H1 (cell line): ENCODE data around the gene METAP1D. TPM values are rescaled to one million over a fixed set of nuclear protein-coding genes. Genes with fewer than 3 reads are reported as not detected.

Experiments used
- CTCF ChIA-PET: fragments of 300-600 bp; sonication (Branson Sonifier 250); formaldehyde crosslinking; loops from one replicate; lab custom pipeline; 2021; ENCODE audit not compliant: partially characterized antibody; lab: Charles Lee
- POLR2A ChIA-PET: fragments of 300-600 bp; sonication (Branson Sonifier 250); formaldehyde crosslinking; loops from one replicate; lab custom pipeline; 2021; ENCODE audit warnings: inconsistent platforms; ENCODE audit not compliant: partially characterized antibody; lab: Charles Lee
- DNase-seq, 2 experiments: peaks; one replicate each; pipeline versions ENCODE4 v3.0.0 to v3.0.0-alpha.2; 2010 to 2022; ENCODE audit warnings: low spot score in 2 of 2, low read depth in 1 of 2, mixed read lengths in 1 of 2
- FAIRE-seq: peaks from 2 replicates; lab custom pipeline; 2011; peaks lifted over from hg19 to GRCh38; lab: Jason Lieb, UNC
- H2AFZ ChIP-seq: 2 replicates; pipeline ENCODE4 v1.8.1; 2012; ENCODE audit warnings: low read length, inconsistent platforms
- H2AK5ac ChIP-seq: 2 replicates; pipeline ENCODE4 v1.6.1; 2013; ENCODE audit warnings: low read depth, low read length
- H2BK120ac ChIP-seq: replicated peaks from 2 replicates; pipeline ENCODE3; 2013; ENCODE audit warnings: low read depth, low read length, inconsistent platforms
- H2BK12ac ChIP-seq: 2 replicates; pipeline ENCODE4 v1.6.1; 2013; ENCODE audit warnings: low read depth, low read length
- H2BK15ac ChIP-seq: 2 replicates; pipeline ENCODE4 v1.6.1; 2013; ENCODE audit warnings: low read length
- H2BK20ac ChIP-seq: 2 replicates; pipeline ENCODE4 v1.6.1; 2013; ENCODE audit warnings: low read length
- H2BK5ac ChIP-seq: 2 replicates; pipeline ENCODE4 v1.6.1; 2013; ENCODE audit warnings: low read depth, low read length
- H3K14ac ChIP-seq: 2 replicates; pipeline ENCODE4 v1.6.1; 2013; ENCODE audit warnings: inconsistent platforms; ENCODE audit not compliant: insufficient read length
- H3K18ac ChIP-seq: 2 replicates; pipeline ENCODE4 v1.6.1; 2013; ENCODE audit warnings: low read length; ENCODE audit errors: extremely low read depth
- H3K23ac ChIP-seq: 2 replicates; pipeline ENCODE4 v1.6.1; 2013; ENCODE audit warnings: inconsistent platforms; ENCODE audit not compliant: insufficient read length
- H3K23me2 ChIP-seq: 2 replicates; pipeline ENCODE4 v1.6.1; 2013; ENCODE audit warnings: low read depth, low read length
- H3K27ac ChIP-seq: 2 replicates; pipeline ENCODE4 v1.6.1; 2011; ENCODE audit warnings: low read depth, low read length, inconsistent platforms
- H3K27me3 ChIP-seq, 4 experiments: replicated peaks in 1 of 4; 1 replicate in 1 of 4; 2 replicates in 3 of 4; pipeline versions ENCODE4 v1.6.1 to v1.8.1; 2011 to 2013; ENCODE audit warnings: low read length in 3 of 4, mild to moderate bottlenecking in 3 of 4, inconsistent platforms in 2 of 4, mixed read lengths in 2 of 4, moderate library complexity in 1 of 4; ENCODE audit not compliant: control insufficient read depth in 3 of 4, insufficient read depth in 3 of 4; ENCODE audit errors: extremely low read depth in 1 of 4
- H3K36me3 ChIP-seq, 4 experiments: 2 replicates each; pipeline versions ENCODE4 v1.6.1 to v1.8.1; 2011 to 2013; ENCODE audit warnings: mild to moderate bottlenecking in 4 of 4, low read length in 3 of 4, moderate library complexity in 2 of 4, control low read depth in 1 of 4, inconsistent platforms in 1 of 4; ENCODE audit not compliant: insufficient read depth in 4 of 4, control insufficient read depth in 2 of 4
- H3K4ac ChIP-seq: replicated peaks from 2 replicates; pipeline ENCODE3; 2013; ENCODE audit warnings: low read length, low read depth, mixed read lengths, inconsistent platforms; ENCODE audit not compliant: insufficient read length
- H3K4me1 ChIP-seq, 4 experiments: replicated peaks in 1 of 4; 1 replicate in 1 of 4; 2 replicates in 3 of 4; pipeline versions ENCODE4 v1.6.1 to v1.8.1; 2011 to 2013; ENCODE audit warnings: low read length in 3 of 4, inconsistent platforms in 2 of 4, mixed read lengths in 1 of 4; ENCODE audit not compliant: insufficient read depth in 4 of 4, control insufficient read depth in 3 of 4
- H3K4me2 ChIP-seq, 2 experiments: 2 replicates each; pipeline versions ENCODE4 v1.6.1 to v1.8.1; 2011 to 2013; ENCODE audit warnings: low read depth in 2 of 2, low read length in 2 of 2, control low read depth in 1 of 2, inconsistent platforms in 1 of 2, mild to moderate bottlenecking in 1 of 2; ENCODE audit not compliant: insufficient read depth in 1 of 2
- H3K4me3 ChIP-seq, 4 experiments: fragments of 200-600, 300-600 bp in 1 of 4; sonication (generic), shearing (Covaris generic), sonication (Bioruptor Twin) in 1 of 4; 2 replicates each; pipeline versions ENCODE4 v1.5.1 to v1.8.1; 2011 to 2016; ENCODE audit warnings: low read length in 4 of 4, low read depth in 3 of 4, control low read depth in 2 of 4, inconsistent platforms in 2 of 4, mild to moderate bottlenecking in 2 of 4, mixed read lengths in 1 of 4, moderate library complexity in 1 of 4; ENCODE audit not compliant: insufficient read depth in 2 of 4; ENCODE audit errors: extremely low read depth in 1 of 4
- H3K56ac ChIP-seq: replicated peaks from 2 replicates; pipeline ENCODE3; 2013; ENCODE audit warnings: low read depth, mild to moderate bottlenecking, mixed read lengths, low read length, inconsistent platforms; ENCODE audit not compliant: insufficient read length
- H3K79me1 ChIP-seq: 2 replicates; pipeline ENCODE4 v1.6.1; 2013; ENCODE audit warnings: low read depth, low read length, control low read depth
- H3K79me2 ChIP-seq, 2 experiments: 2 replicates each; pipeline versions ENCODE4 v1.6.1 to v1.8.1; 2012 to 2013; ENCODE audit warnings: low read length in 2 of 2, mild to moderate bottlenecking in 2 of 2, inconsistent platforms in 1 of 2; ENCODE audit not compliant: insufficient read depth in 2 of 2, control insufficient read depth in 1 of 2
- H3K9ac ChIP-seq, 4 experiments: replicated peaks in 1 of 4; 1 replicate in 1 of 4; 2 replicates in 3 of 4; pipeline versions ENCODE4 v1.6.1 to v1.8.1; 2011 to 2013; ENCODE audit warnings: low read depth in 3 of 4, low read length in 3 of 4, control low read depth in 2 of 4, mild to moderate bottlenecking in 2 of 4, moderate library complexity in 2 of 4, inconsistent platforms in 1 of 4; ENCODE audit errors: extremely low read depth in 1 of 4
- H3K9me3 ChIP-seq, 2 experiments: 2 replicates each; pipeline versions ENCODE4 v1.6.1 to v1.8.1; 2012 to 2013; ENCODE audit warnings: mild to moderate bottlenecking in 2 of 2, moderate library complexity in 2 of 2, control low read depth in 1 of 2, inconsistent platforms in 1 of 2, low read depth in 1 of 2, low read length in 1 of 2, mixed read lengths in 1 of 2; ENCODE audit not compliant: insufficient read depth in 2 of 2
- H4K20me1 ChIP-seq, 2 experiments: replicated peaks in 1 of 2; 2 replicates each; pipeline versions ENCODE3 to v1.8.1; 2011 to 2013; ENCODE audit warnings: inconsistent platforms in 2 of 2, low read length in 2 of 2, mild to moderate bottlenecking in 1 of 2; ENCODE audit not compliant: insufficient read depth in 2 of 2, control insufficient read depth in 1 of 2
- H4K5ac ChIP-seq: 2 replicates; pipeline ENCODE4 v1.6.1; 2013; ENCODE audit warnings: low read length, low read depth, mixed read lengths, inconsistent platforms; ENCODE audit not compliant: insufficient read length
- H4K8ac ChIP-seq: 2 replicates; pipeline ENCODE4 v1.8.0; 2013; ENCODE audit warnings: mild to moderate bottlenecking, moderate library complexity, low read length, inconsistent platforms; ENCODE audit not compliant: insufficient read depth; ENCODE audit errors: extremely low read depth
- H4K91ac ChIP-seq: replicated peaks from 2 replicates; pipeline ENCODE3; 2013; ENCODE audit warnings: low read length, mixed read lengths, inconsistent platforms; ENCODE audit not compliant: insufficient read length
- ATF2 ChIP-seq: IDR thresholded peaks from 2 replicates; pipeline ENCODE4 v1.6.1; 2012; ENCODE audit warnings: low read length, inconsistent platforms
- CTBP2 ChIP-seq: IDR thresholded peaks from 2 replicates; pipeline ENCODE4 v1.7.0; 2011; ENCODE audit warnings: borderline replicate concordance, mild to moderate bottlenecking, moderate library complexity, mixed read lengths, low read length; ENCODE audit not compliant: insufficient read depth, insufficient read length
- MAX ChIP-seq: IDR thresholded peaks from 2 replicates; pipeline ENCODE4 v1.6.1; 2012; ENCODE audit warnings: inconsistent platforms
- polyA plus RNA-seq, 7 experiments: library from polyadenylated mRNA; depleted of rRNA in 3 of 7; stranded (reverse) in 5 of 7; unstranded in 2 of 7; fragments of >200 nt in 5 of 7; fragments of 200-250 nt in 2 of 7; gene quantifications; 1 replicate in 5 of 7; 2 replicates in 1 of 7; 4 replicates in 1 of 7; pipeline versions ENCODE4 v1.2.1 to v1.2.3, GENCODE V29; 2011 to 2013; ENCODE audit warnings: missing spikeins in 2 of 7, mixed read lengths in 2 of 7
- total RNA-seq: library from RNA; stranded (reverse); fragmentation: NEBNext Ultra II Directional; extraction: Animal tissue kit (Norgen Biotek cat#: 25700); gene quantifications from 2 replicates; pipeline ENCODE4 v1.2.1, GENCODE V29; 2021

Gene METAP1D
- total and polyA plus RNA-seq, 2 of the 8 experiments (the other 6 are each of a cell fraction or from before 2014, with no cell fraction given): 3.9 to 6.2 TPM

GRCh38 chr2:171966235-171966634 lies 33.5 kb upstream of the METAP1D start (continued):
- TF ChIP-seq MAX: no peak

- POLR2A ChIA-PET: no interaction called here
- DNase-seq: no peak
- Histone ChIP-seq H3K27ac (no peak overlapping the region), H3K9ac (no peak overlapping the region), H4K8ac (no peak overlapping the region), H2BK20ac (no peak overlapping the region), H3K79me2 (no peaks in the 10 kb centered on the region), H3K4ac (no peak overlapping the region), H2AK5ac (no peak overlapping the region), H2AFZ (no peak overlapping the region), H2BK15ac (no peak overlapping the region)
- no peak for FAIRE-seq
- no peak for TF ChIP-seq ATF2
- TF ChIP-seq CTBP2: no peak
- no peak for TF ChIP-seq MAX
- TF ChIP-seq, all 59 proteins: peak for 0
- no peaks in the 10 kb centered on the region for H3K23me2 ChIP-seq
- peaks cover 0 to 3% of the 10 kb centered on the region in 2 experiments for H4K20me1 ChIP-seq
- no peaks in the 10 kb centered on the region for H3K4me1 ChIP-seq
- no peak overlapping the region for H3K4me3 ChIP-seq
- no peak overlapping the region for H2BK120ac ChIP-seq
- H2BK12ac ChIP-seq: no peak overlapping the region
- H3K14ac ChIP-seq: no peak overlapping the region
- no peak overlapping the region for H3K4me2 ChIP-seq
- peaks cover 5 to 33% (median 7%) of the 10 kb centered on the region in 4 experiments; a peak in 7 of 8 replicates for H3K36me3 ChIP-seq
- no peaks in the 10 kb centered on the region for H3K79me1 ChIP-seq
- no peak overlapping the region for H3K18ac ChIP-seq
- H3K9me3 ChIP-seq: no peaks in the 10 kb centered on the region
- H3K56ac ChIP-seq: no peak overlapping the region
- H2BK5ac ChIP-seq: no peak overlapping the region
- H4K91ac ChIP-seq: no peak overlapping the region
- no peak overlapping the region for H4K5ac ChIP-seq
- CTCF ChIA-PET: no interaction called here
- H3K23ac ChIP-seq: no peak overlapping the region
- no peaks in the 10 kb centered on the region for H3K27me3 ChIP-seq
Measured at GRCh38 chr2:171966688-171967087, 33.1 kb upstream of the METAP1D start.
